PC-3 (cell line): Measurements from ENCODE around the gene IFT22. TPM values are rescaled to one million over a fixed set of nuclear protein-coding genes. Genes with fewer than 3 reads are reported as not detected.
"Not testable (repeated sequence)": the region's sequence is repeated elsewhere in the genome, so short reads cannot be mapped to it uniquely, and the experiment has no call there.

Source experiments
- ATAC-seq: fragments of 200-7000 bp; cut with Tn5 transposase; 2 replicates; pipeline ENCODE4 v1.9.1; 2020; ENCODE audit warnings: mild to moderate bottlenecking, moderate library complexity
- BruUV-seq: library from RNA; stranded (reverse); fragments of 400-500 nt; replicated peaks from 2 replicates; lab custom pipeline; 2021; lab: Mats Ljungman, UMichigan
- CTCF ChIA-PET: fragments of 300-600 bp; sonication (Branson Sonifier 250); formaldehyde crosslinking; loops from one replicate; lab custom pipeline; 2022; ENCODE audit warnings: antibody characterized with exemption; lab: Charles Lee
- POLR2A ChIA-PET: fragments of 300-600 bp; sonication (Branson Sonifier 250); formaldehyde crosslinking; loops from one replicate; lab custom pipeline; 2022; ENCODE audit warnings: antibody characterized with exemption; ENCODE audit not compliant: unreplicated experiment; lab: Charles Lee
- DNase-seq: peaks from one replicate; pipeline ENCODE4 v3.0.0-alpha.2; 2015
- H2AFZ ChIP-seq: fragments of 300-600 bp; sonication (generic); 2 replicates; pipeline ENCODE4 v1.6.0; 2016; ENCODE audit warnings: antibody characterized with exemption, low read length
- H3F3A ChIP-seq: fragments of 300-600 bp; sonication (generic); one replicate; pipeline ENCODE4 v1.6.0; 2017; ENCODE audit warnings: antibody characterized with exemption, low read length, control low read depth, mild to moderate bottlenecking; ENCODE audit not compliant: unreplicated experiment
- H3K27ac ChIP-seq: fragments of 300-600 bp; sonication (generic); 2 replicates; pipeline ENCODE4 v1.5.1; 2016; ENCODE audit warnings: mild to moderate bottlenecking, low read length
- H3K27me3 ChIP-seq: fragments of 300-600 bp; sonication (generic); 2 replicates; pipeline ENCODE4 v1.6.1; 2016; ENCODE audit warnings: low read length, mixed read lengths
- H3K36me3 ChIP-seq: fragments of 300-600 bp; sonication (generic); 2 replicates; pipeline ENCODE4 v1.6.1; 2016; ENCODE audit warnings: low read depth, mixed run types, low read length, mixed read lengths
- H3K4me1 ChIP-seq: fragments of 300-600 bp; sonication (generic); 2 replicates; pipeline ENCODE4 v1.5.1; 2016; ENCODE audit warnings: low read length; ENCODE audit not compliant: insufficient read depth
- H3K4me2 ChIP-seq: fragments of 300-600 bp; sonication (generic); 2 replicates; pipeline ENCODE4 v1.6.0; 2016; ENCODE audit warnings: low read length
- H3K4me3 ChIP-seq: fragments of 300-600 bp; sonication (generic); 2 replicates; pipeline ENCODE4 v1.5.1; 2016; ENCODE audit warnings: mild to moderate bottlenecking, low read length, mixed read lengths
- H3K79me2 ChIP-seq: fragments of 300-600 bp; sonication (generic); 2 replicates; pipeline ENCODE4 v1.6.1; 2017; ENCODE audit warnings: low read length, mixed read lengths
- H3K9ac ChIP-seq: fragments of 300-600 bp; sonication (generic); 2 replicates; pipeline ENCODE4 v1.6.0; 2016; ENCODE audit warnings: mild to moderate bottlenecking, low read length
- H3K9me2 ChIP-seq: fragments of 300-600 bp; sonication (generic); replicated peaks from 2 replicates; pipeline ENCODE4 v1.6.1; 2016; ENCODE audit warnings: mixed run types, low read length, mixed read lengths
- H3K9me3 ChIP-seq: fragments of 300-600 bp; sonication (generic); 2 replicates; pipeline ENCODE4 v1.6.1; 2016; ENCODE audit warnings: low read length, mixed read lengths
- H4K20me1 ChIP-seq: fragments of 300-600 bp; sonication (generic); 2 replicates; pipeline ENCODE4 v1.6.1; 2016; ENCODE audit warnings: low read length, mixed read lengths
- CTCF ChIP-seq: fragments of 300-600 bp; sonication (generic); conservative IDR thresholded peaks from 2 replicates; pipeline ENCODE4 v1.5.1; 2017; ENCODE audit warnings: antibody characterized with exemption, low read depth, mild to moderate bottlenecking, low read length
- EZH2 ChIP-seq: fragments of 300-600 bp; sonication (generic); IDR thresholded peaks from one replicate; pipeline ENCODE4 v1.6.1; 2017; ENCODE audit warnings: antibody characterized with exemption, mild to moderate bottlenecking, low read length; ENCODE audit not compliant: unreplicated experiment
- EZH2phosphoT487 ChIP-seq: fragments of 300-600 bp; sonication (generic); IDR thresholded peaks from 2 replicates; pipeline ENCODE4 v1.6.1; 2018; ENCODE audit warnings: mild to moderate bottlenecking, antibody characterized with exemption, low read length, borderline replicate concordance
- intact Hi-C: fragments of 100-400 bp; cut with micrococcal nuclease; formaldehyde crosslinking; loops from 2 replicates; pipeline ENCODE4 v1.9.0; 2023
- total RNA-seq: library from RNA; depleted of rRNA; stranded (reverse); fragments of >200 nt; gene quantifications from 2 replicates; pipeline ENCODE4 v1.2.3, GENCODE V29; 2014

IFT22 gene
- total RNA-seq, 1 experiment from 2014 or later = 32.8 TPM

- H3K79me2 ChIP-seq, H3K9me3 ChIP-seq, POLR2A ChIA-PET, ATAC-seq, CTCF ChIA-PET, H3F3A ChIP-seq, H3K9ac ChIP-seq, H4K20me1 ChIP-seq, H3K9me2 ChIP-seq, BruUV-seq, DNase-seq, H2AFZ ChIP-seq, H3K36me3 ChIP-seq, H3K4me1 ChIP-seq, H3K27ac ChIP-seq, H3K27me3 ChIP-seq, H3K4me3 ChIP-seq, H3K4me2 ChIP-seq, intact Hi-C loops: not testable (repeated sequence)
These were observed 26.9 kb upstream of the IFT22 start for GRCh38 chr7:101348456-101349067.

- Histone ChIP-seq H3K9me2 (no peaks in the 10 kb centered on the region), H3K4me1 (peaks cover 5% of the 10 kb centered on the region; the same call in 1 of the 2 replicates), H3K79me2 (no peaks in the 10 kb centered on the region), H3K4me3 (no peak overlapping the region), H3K4me2 (no peak overlapping the region), H2AFZ (no peak overlapping the region), H3K9me3 (no peaks in the 10 kb centered on the region), H3K27me3 (no peaks in the 10 kb centered on the region), H3K36me3 (no peaks in the 10 kb centered on the region), H3F3A (no peaks in the 10 kb centered on the region), H3K27ac (no peak overlapping the region), H3K9ac (no peak overlapping the region), H4K20me1 (no peaks in the 10 kb centered on the region)
- CTCF ChIA-PET = no interaction called here
- no peak for ATAC-seq
- POLR2A ChIA-PET = no interaction called here
- no TSS peak for BruUV-seq
- intact Hi-C loops = no loop called here
- DNase-seq = no peak
- TF ChIP-seq EZH2phosphoT487 (no peak), CTCF (no peak), EZH2 (no peak)
These were observed 25.9 kb upstream of the IFT22 start for GRCh38 chr7:101347477-101347876.

- Histone ChIP-seq H3K9me3 (no peaks in the 10 kb centered on the region), H4K20me1 (no peaks in the 10 kb centered on the region), H3K4me3 (no peak overlapping the region), H3K36me3 (no peaks in the 10 kb centered on the region), H3K9ac (no peak overlapping the region), H3K27ac (no peak overlapping the region), H3F3A (no peaks in the 10 kb centered on the region), H3K79me2 (no peaks in the 10 kb centered on the region), H2AFZ (no peak overlapping the region), H3K4me1 (no peaks in the 10 kb centered on the region), H3K4me2 (no peak overlapping the region), H3K9me2 (no peaks in the 10 kb centered on the region), H3K27me3 (no peaks in the 10 kb centered on the region)
- ATAC-seq (no peak), DNase-seq (no peak)
- ChIA-PET CTCF (no interaction called here), POLR2A (no interaction called here)
- no TSS peak for BruUV-seq
- TF ChIP-seq CTCF (no peak), EZH2 (no peak), EZH2phosphoT487 (no peak)
- intact Hi-C loops = no loop called here
These were observed 21.3 kb upstream of the IFT22 start for GRCh38 chr7:101342892-101343291.
